ENCODE results near the gene RTTN. TPM values are rescaled to one million over a fixed set of nuclear protein-coding genes. Genes with fewer than 3 reads are reported as not detected.

RTTN gene
- total RNA-seq, 4 donors from 2014 or later, result 5.2 to 27.9 (median 10.5) TPM

DNA sequence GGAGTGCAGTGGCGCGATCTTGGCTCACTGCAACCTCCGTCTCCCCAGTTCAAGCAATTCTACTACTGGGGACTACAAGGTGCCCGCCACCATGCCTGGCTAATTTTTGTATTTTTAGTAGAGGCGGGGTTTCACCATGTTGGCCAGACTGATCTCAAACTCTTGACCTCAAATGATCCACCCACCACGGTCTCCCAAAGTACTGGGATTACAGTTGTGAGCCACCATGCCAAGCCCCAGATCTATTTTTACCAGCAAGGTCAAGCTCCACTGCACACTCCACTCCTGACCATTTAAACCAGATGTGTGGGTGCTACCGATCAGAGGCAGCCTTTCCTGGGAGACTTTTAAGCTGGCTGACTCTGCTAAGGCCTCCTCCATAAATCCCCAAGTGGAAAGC is 190.4 kb downstream of the RTTN start:
- Histone ChIP-seq H3K27me3 (no peaks in the 10 kb centered on the region), H3K4me3 (no peak overlapping the region), H3K4me1 (no peaks in the 10 kb centered on the region), H3K36me3 (peaks cover 0 to 68% of the 10 kb centered on the region in 2 donors), H3K27ac (no peak overlapping the region), H3K9me3 (peaks cover 0 to 12% (median 0%) of the 10 kb centered on the region in 3 donors)
- TF ChIP-seq POLR2A (IDR thresholded peaks at IDR 0.05) (no peak), CTCF (IDR thresholded peaks at IDR 0.05) (no peak), POLR2AphosphoS5 (IDR thresholded peaks at IDR 0.05) (no peak), EP300 (IDR thresholded peaks at IDR 0.05) (no peak)
- ATAC-seq, result no peak
- WGBS, 2 donors (ENCODE audit: low coverage in 1 of 2), result 57 to 64% methylated on average over 1 to 3 of the region's 7 CpGs

DNA sequence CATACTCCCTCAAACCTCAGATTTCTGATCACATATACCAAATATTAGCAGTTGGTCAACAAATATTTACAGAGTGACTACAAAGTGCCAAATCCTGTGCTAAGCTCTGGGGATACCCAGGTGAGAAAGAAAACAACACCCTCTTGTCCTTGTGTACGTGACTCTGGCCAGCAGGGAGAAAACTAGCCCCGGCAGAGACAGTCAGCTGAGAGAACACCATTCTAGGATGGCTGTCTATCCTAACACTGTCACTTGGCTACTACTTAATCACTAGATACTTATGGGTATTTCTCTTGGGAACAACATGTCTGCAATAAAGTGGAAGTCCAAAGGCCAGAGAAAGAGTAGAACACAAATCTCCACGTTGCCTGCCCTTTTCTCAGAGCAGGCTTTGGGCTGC is 199.9 kb downstream of the RTTN start:
- no peak overlapping the region for H3K27ac ChIP-seq
- no peak overlapping the region for H3K4me3 ChIP-seq

GRCh38 chr18:70004696-70005095 is 200.8 kb downstream of the RTTN start:
- Histone ChIP-seq H3K4me1 (no peaks in the 10 kb centered on the region), H3K36me3 (peaks cover 0 to 41% of the 10 kb centered on the region in 2 donors), H3K9me3 (peaks cover 0 to 8% (median 0%) of the 10 kb centered on the region in 3 donors), H3K27ac (no peak overlapping the region), H3K27me3 (no peaks in the 10 kb centered on the region), H3K4me3 (no peak overlapping the region)
- TF ChIP-seq POLR2A (IDR thresholded peaks at IDR 0.05), result no peak
- no peak for TF ChIP-seq CTCF (IDR thresholded peaks at IDR 0.05)
- no peak for TF ChIP-seq POLR2AphosphoS5 (IDR thresholded peaks at IDR 0.05)
- no peak for TF ChIP-seq EP300 (IDR thresholded peaks at IDR 0.05)
- ATAC-seq, result no peak
- 35 to 59% methylated on average over 4 of the region's 4 CpGs for WGBS, 2 donors (ENCODE audit: low coverage in 1 of 2)

More for the DNA sequence above, 199.9 kb downstream of the RTTN start:
- peaks cover 0 to 17% (median 0%) of the 10 kb centered on the region in 3 donors for H3K9me3 ChIP-seq
- peaks cover 0 to 47% of the 10 kb centered on the region in 2 donors for H3K36me3 ChIP-seq
- no peak for TF ChIP-seq POLR2A (IDR thresholded peaks at IDR 0.05)
- no peak for TF ChIP-seq CTCF (IDR thresholded peaks at IDR 0.05)
- no peak for TF ChIP-seq EP300 (IDR thresholded peaks at IDR 0.05)
- TF ChIP-seq POLR2AphosphoS5 (IDR thresholded peaks at IDR 0.05), result no peak
- no peaks in the 10 kb centered on the region for H3K4me1 ChIP-seq
- no peaks in the 10 kb centered on the region for H3K27me3 ChIP-seq
- ATAC-seq, result no peak
- WGBS, 2 donors (ENCODE audit: low coverage in 1 of 2), result 71% methylated on average over 1 to 3 of the region's 3 CpGs

DNA sequence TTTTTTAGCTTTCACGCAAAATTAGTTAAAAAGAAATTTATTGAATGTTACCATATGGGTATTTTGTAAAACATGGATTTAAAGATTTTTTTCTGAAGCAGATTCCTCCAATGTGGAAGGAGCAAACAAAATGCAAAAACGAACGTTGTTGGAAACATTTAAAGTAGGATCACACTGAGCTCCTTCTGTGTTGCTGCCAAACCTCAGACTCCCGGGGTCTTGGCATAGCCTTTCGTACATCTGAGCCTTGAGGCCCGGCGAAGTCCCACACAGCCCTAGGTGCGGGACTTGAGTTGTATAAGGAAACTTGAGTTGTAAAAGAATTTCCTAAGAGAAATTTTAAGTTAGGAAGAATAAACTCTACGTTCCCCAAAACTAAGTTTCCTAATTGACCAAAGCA is 205.8 kb downstream of the RTTN start:
- Histone ChIP-seq H3K4me3 (no peak overlapping the region), H3K9me3 (no peaks in the 10 kb centered on the region), H3K27me3 (no peaks in the 10 kb centered on the region), H3K4me1 (peaks cover 0 to 8% (median 0%) of the 10 kb centered on the region in 3 donors), H3K36me3 (peaks cover 0 to 17% of the 10 kb centered on the region in 2 donors), H3K27ac (no peak overlapping the region)
- WGBS, 2 donors (ENCODE audit: low coverage in 1 of 2), result 72 to 78% methylated on average over 9 of the region's 9 CpGs
- no peak for ATAC-seq
- TF ChIP-seq CTCF (IDR thresholded peaks at IDR 0.05) (no peak), POLR2A (IDR thresholded peaks at IDR 0.05) (no peak), POLR2AphosphoS5 (IDR thresholded peaks at IDR 0.05) (no peak), EP300 (IDR thresholded peaks at IDR 0.05) (no peak)

DNA sequence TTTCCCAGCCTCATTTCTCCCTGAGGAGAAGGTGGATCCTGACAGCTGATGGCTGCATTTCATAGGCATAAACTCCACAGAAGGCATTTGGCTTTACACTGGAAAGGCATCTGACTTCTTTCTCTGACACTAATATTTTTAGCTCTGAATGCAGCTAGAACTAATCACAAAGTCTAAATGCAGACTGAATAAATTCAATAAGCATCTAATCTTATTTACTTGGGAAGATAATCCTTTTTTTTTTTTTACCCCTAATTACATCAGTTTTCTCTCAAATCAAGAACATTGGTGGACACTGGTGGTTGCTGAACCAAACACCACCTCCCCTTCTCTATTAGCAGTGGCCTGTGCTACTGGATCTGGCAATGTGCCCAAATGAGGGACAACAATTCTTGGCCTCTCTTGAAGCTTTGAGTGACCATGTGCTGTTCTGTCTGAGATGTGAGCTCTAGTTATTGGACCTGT is 206.9 kb downstream of the RTTN start:
- no peaks in the 10 kb centered on the region for H3K9me3 ChIP-seq
- no peaks in the 10 kb centered on the region for H3K27me3 ChIP-seq
- H3K27ac ChIP-seq, result no peak overlapping the region
- TF ChIP-seq POLR2AphosphoS5 (IDR thresholded peaks at IDR 0.05), result no peak
- TF ChIP-seq CTCF (IDR thresholded peaks at IDR 0.05), result no peak
- TF ChIP-seq EP300 (IDR thresholded peaks at IDR 0.05), result no peak
- no peak for TF ChIP-seq POLR2A (IDR thresholded peaks at IDR 0.05)
- no peak for ATAC-seq
- no peak overlapping the region for H3K4me3 ChIP-seq
- peaks cover 0 to 17% of the 10 kb centered on the region in 2 donors for H3K36me3 ChIP-seq
- H3K4me1 ChIP-seq, result peaks cover 0 to 8% (median 0%) of the 10 kb centered on the region in 3 donors

Measured in gastroesophageal sphincter (tissue), 4 donors.